HG02840 (cell line): ENCODE results near the gene TRMT2B.
"Not testable (repeated sequence)": the region's sequence is repeated elsewhere in the genome, so short reads cannot be mapped to it uniquely, and the experiment has no call there.

Experiments
- ATAC-seq: cut with Tn5 transposase; IDR thresholded peaks from one replicate; pipeline ENCODE4 v1.9.1; 2021; ENCODE audit warnings: mild to moderate bottlenecking, moderate library complexity, moderate number of reproducible peaks; ENCODE audit not compliant: unreplicated experiment, low FRiP score

Gene TRMT2B

GRCh38 chrX:101009090-101009489, 42.8 kb downstream of the TRMT2B start:
- no peak for ATAC-seq

- no peak for ATAC-seq
These were observed 52.5 kb downstream of the TRMT2B start for GRCh38 chrX:100999451-100999850.

- no peak for ATAC-seq
These were observed 56.4 kb downstream of the TRMT2B start for GRCh38 chrX:100995469-100995868.

GRCh38 chrX:100994352-100995281, 57.3 kb downstream of the TRMT2B start:
- ATAC-seq, result no peak

GRCh38 chrX:100990139-100990538, 61.8 kb downstream of the TRMT2B start:
- no peak for ATAC-seq

GRCh38 chrX:100984818-100985217, 67.1 kb downstream of the TRMT2B start:
- no peak for ATAC-seq

- ATAC-seq, result not testable (repeated sequence)
These were observed 70.4 kb downstream of the TRMT2B start for GRCh38 chrX:100981498-100981845.

- no peak for ATAC-seq
These were observed 71.1 kb downstream of the TRMT2B start for GRCh38 chrX:100980608-100981497.

GRCh38 chrX:100979881-100980607, 71.9 kb downstream of the TRMT2B start:
- no peak for ATAC-seq

- no peak for ATAC-seq
These were observed 75.7 kb downstream of the TRMT2B start for GRCh38 chrX:100976211-100976610.

GRCh38 chrX:100975212-100975611, 76.7 kb downstream of the TRMT2B start:
- ATAC-seq, result no peak

GRCh38 chrX:100973411-100973810, 78.5 kb downstream of the TRMT2B start:
- no peak for ATAC-seq

GRCh38 chrX:100969936-100970335, 82.0 kb downstream of the TRMT2B start:
- ATAC-seq, result no peak

GRCh38 chrX:100969408-100969807, 82.5 kb downstream of the TRMT2B start, which contains the start of gene ARL13A:
ARL13A (plus strand) TSS chrX:100969708; CDS start chrX:100973690, 3,982 bp downstream.
- no peak for ATAC-seq

- ATAC-seq, result no peak
These were observed 87.5 kb downstream of the TRMT2B start for GRCh38 chrX:100964362-100964761.

GRCh38 chrX:100962811-100963210, 89.1 kb downstream of the TRMT2B start:
- no peak for ATAC-seq
